AG20443 (cell line): ENCODE data around the gene HOOK2.
"Not testable (repeated sequence)": the region's sequence is repeated elsewhere in the genome, so short reads cannot be mapped to it uniquely, and the experiment has no call there.

Source experiments
- DNase-seq: peaks from one replicate; pipeline ENCODE4 v3.0.0; 2012; ENCODE audit warnings: low spot score, mixed read lengths

The HOOK2 gene

DNA sequence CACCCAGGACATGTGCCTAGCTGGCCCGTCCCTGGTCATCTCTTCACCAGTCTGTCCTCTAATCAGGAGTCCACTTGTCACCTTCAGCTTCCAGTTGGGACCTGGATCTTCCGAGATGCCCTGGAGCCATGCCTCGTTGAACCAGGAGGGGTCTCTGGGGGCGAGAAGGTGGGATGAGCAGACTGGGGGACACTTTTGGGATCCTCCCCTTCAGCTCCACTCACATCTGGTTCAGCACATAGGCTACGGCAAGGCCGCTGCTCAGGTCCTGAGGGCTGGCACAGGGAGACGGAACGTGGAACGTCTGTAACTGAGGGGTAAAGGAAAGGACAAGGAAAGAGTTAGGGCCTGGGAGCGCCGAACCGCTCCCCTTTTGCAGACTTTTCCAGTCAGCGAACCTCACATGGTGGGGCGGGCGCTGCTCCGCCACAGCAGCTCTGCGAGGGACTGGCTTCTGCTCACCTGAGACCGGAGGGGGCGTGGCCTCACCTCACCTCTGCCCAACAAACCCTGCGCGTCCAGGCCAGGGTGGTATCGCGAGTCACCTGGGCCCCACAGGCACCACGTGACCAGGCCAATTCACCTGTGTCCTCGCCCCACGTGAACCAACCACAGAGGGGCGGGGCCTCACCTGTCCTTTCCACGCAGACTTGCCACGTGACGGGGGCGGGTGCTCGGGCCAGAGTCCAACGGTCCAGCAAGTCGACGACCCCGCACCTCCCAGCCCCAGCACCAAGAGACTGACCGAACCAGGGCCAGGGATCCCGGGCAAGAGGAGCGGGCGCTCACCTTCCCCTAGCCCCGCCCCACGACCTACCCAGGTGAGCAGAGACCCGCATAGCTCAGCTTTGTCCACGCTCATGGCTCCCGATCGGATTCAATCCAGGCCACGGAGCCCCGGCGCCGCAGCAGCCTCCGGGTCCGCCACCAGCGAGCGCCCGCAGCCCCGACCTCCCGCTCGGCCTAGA lies at the start of gene HOOK2:
Gene HOOK2 (minus strand): TSS at position 965 of the 968 bp plus-strand sequence. CDS start 103 bp downstream, at position 862.
- no peak for DNase-seq

DNA sequence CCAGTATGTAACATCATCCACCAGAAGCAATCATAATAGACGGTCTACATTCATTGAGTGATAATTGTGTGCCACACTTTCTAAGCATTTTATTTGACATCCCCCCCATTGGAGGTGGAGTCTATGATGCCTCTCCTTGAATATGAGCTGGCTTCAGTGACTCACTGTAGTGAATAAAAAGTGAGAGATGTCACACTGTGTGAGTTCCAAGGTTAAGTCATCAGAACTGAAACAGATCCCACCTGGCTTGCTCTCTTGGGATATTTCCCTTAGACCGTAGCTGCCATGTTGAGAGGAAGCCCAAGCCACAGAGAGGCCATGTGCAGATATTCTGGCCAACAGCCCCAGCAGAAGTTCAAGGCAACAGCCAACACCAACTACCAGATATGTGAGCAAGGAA lies 46.4 kb upstream of the HOOK2 start:
- no peak for DNase-seq

GRCh38 chr19:12817810-12818209 lies 42.5 kb upstream of the HOOK2 start:
- DNase-seq: not testable (repeated sequence)

- not testable (repeated sequence) for DNase-seq
Observed at GRCh38 chr19:12817188-12817587, 41.8 kb upstream of the HOOK2 start.

- no peak for DNase-seq
Observed at GRCh38 chr19:12815088-12815487, 39.7 kb upstream of the HOOK2 start.

DNA sequence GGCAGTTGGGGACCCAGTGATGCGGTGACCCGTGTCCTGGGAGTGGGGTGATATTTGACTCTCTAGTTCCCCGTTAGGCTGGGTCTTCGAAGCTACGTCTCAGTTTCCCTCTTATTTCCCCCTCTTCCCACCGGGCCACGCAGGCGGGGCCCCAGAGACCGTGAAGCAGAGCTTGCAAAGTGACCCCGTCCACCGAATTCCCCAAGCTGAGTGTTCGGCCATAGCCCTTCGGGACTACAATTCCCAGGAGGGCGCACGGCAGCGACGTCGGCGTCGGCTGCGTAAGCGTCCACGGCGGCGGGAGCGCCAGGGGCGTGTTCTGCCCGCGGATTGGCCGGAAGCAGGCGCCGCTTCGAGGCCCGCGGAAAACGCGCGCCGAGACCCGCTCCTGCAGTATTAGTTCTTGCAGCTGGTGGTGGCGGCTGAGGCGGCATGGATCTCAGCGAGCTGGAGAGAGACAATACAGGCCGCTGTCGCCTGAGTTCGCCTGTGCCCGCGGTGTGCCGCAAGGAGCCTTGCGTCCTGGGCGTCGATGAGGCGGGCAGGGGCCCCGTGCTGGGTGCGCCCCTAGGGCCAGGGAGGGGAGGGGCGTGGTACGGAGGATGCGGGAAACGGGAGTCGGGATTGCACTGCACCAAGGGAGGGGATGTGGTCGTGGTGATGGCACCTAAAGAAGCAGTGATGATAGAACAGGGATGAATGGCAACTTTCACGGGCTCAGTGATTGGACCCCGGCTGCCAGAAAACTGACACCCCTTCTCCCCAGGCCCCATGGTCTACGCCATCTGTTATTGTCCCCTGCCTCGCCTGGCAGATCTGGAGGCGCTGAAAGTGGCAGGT lies 31.1 kb upstream of the HOOK2 start, which contains the start of gene RNASEH2A:
Gene RNASEH2A (plus strand): TSS at position 343 of the 840 bp plus-strand sequence. CDS start 90 bp downstream, at position 433.
- DNase-seq: peak; percentile 98

DNA sequence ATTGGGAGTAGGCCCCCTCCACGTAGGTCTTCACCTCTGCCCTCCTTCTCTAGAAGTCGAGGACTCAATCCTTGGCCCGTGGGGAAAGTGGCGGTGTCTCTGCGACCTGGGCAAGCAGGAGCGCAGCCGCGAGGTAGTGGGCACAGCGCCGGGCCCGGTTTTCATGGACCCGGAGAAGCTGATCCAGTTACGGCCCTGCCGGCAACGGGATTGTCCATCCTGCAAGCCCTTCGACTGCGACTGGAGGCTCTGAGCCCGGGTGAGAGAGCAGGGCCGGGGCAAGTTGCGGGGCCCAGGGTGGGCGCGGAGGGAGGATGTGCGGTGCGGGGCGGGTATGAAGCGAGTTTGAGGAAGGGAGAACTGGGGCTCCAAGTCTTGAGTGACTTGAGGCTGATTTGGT lies 28.7 kb upstream of the HOOK2 start:
- DNase-seq: no peak

GRCh38 chr19:12802267-12803106 lies 27.1 kb upstream of the HOOK2 start:
- DNase-seq: peak; percentile 39

- peak; percentile 88 for DNase-seq
Observed at GRCh38 chr19:12801466-12802266, 26.3 kb upstream of the HOOK2 start, which contains the start of the genes PRDX2 and THSD8. PRDX2 (minus strand) TSS chr19:12801800; CDS start chr19:12801261, 539 bp downstream. THSD8 (plus strand) TSS chr19:12802069; CDS start chr19:12802072, 3 bp downstream.

DNA sequence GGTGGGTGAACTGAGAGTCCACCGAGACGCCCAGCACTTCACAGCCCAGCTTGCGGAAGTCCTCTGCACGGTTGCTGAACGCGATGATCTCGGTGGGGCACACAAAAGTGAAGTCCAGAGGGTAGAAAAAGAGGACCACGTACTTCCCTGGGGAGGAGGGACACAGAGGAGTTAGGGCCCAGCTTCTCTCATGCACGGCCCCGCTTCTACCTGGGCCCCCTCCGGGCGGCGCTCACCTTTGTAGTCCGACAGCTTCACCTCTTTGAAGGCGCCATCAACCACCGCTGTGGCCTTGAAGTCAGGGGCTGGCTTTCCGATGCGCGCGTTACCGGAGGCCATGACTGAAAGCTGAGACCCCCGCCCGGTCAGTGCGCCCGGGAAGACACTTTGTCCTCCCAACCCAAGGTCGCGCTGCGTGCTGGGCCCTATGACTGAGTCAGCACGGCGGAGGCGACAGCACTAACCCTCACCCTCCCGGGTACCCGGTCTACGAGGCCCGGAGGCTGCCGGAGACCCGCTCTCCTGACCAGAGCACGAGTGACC lies 25.6 kb upstream of the HOOK2 start:
- DNase-seq: peak; percentile 24

DNA sequence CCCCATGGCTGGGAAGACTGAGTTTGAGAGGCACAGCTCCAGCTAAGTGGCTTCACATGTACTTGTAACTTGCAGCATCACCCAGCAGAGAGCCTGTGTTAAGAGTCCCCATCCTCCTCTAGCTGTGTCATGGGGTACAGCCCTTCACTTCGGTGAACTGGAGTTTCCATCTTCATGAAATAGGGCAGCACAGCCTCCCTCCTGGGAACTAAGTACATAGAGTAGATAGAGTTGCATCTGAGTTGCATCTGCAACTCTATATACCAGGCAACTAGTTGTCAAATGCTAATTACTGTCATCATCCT lies 25.1 kb upstream of the HOOK2 start:
- DNase-seq: no peak

DNA sequence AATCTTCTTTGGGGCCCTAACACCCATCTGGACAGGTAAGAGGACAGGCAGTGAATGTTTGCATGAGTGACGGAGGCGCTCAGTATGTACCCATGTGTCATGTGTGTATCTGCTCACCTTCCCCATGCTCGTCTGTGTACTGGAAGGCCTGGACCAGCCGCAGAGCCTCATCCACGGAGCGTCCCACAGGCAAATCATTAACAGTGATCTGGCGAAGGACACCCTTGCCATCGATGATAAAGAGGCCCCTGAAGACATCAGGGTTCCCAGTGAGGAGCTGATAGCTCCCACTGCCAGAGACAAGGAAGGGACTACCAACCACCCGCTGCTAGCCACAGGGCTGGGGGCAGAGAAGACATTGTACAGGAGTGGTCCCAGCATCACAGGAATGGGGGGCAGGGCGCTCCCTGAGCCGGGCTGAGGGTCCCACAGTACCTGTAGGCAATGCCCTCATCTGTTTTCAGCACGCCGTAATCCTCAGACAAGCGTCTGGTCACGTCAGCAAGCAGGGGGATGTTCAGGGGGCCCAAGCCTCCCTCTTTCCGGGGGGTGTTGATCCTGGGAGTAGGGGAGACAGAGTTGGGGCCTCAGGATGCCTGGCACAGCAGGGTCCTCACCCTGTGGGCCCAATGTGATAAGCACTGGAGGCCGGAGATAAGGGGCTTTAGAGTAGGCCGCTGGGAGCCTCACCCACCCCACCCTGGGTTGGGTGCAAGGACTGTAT lies 24.6 kb upstream of the HOOK2 start:
- DNase-seq: no peak

- not testable (repeated sequence) for DNase-seq
Observed at GRCh38 chr19:12797607-12798006, 22.3 kb upstream of the HOOK2 start.

GRCh38 chr19:12797141-12797587 lies 21.8 kb upstream of the HOOK2 start:
- no peak for DNase-seq

GRCh38 chr19:12796146-12797071 lies 21.1 kb upstream of the HOOK2 start:
- DNase-seq: peak; percentile 67

GRCh38 chr19:12794971-12795381 lies 19.6 kb upstream of the HOOK2 start:
- no peak for DNase-seq

GRCh38 chr19:12794196-12794941 lies 19.0 kb upstream of the HOOK2 start:
- DNase-seq: no peak
